Right atrium auricular region (tissue), 2 donors: Measurements from ENCODE around the gene PLEKHG4. TPM values are rescaled to one million over a fixed set of nuclear protein-coding genes. Genes with fewer than 3 reads are reported as not detected.

Source experiments
- DNase-seq: peaks from one replicate; pipeline ENCODE4 v3.0.0-alpha.2; 2019; ENCODE audit warnings: low spot score
- H3K27ac ChIP-seq, 2 donors: fragments of 200-600 bp; sonication (generic); 1 replicate in 1 of 2; 2 replicates in 1 of 2; pipeline ENCODE4 v1.5.1; 2016 to 2019
- H3K27me3 ChIP-seq, 2 donors: fragments of 200-600 bp; sonication (generic); one replicate each; pipeline versions ENCODE4 v1.5.1 to v1.6.0; 2017 to 2019
- H3K36me3 ChIP-seq: fragments of 200-600 bp; sonication (generic); one replicate; pipeline ENCODE4 v1.5.1; 2016
- H3K4me1 ChIP-seq, 2 donors: fragments of 200-600 bp; sonication (generic); one replicate each; pipeline versions ENCODE4 v1.5.1 to v1.6.0; 2017 to 2019
- H3K4me3 ChIP-seq, 2 donors: fragments of 200-600 bp; sonication (generic); 1 replicate in 1 of 2; 2 replicates in 1 of 2; pipeline ENCODE4 v1.5.1; 2017 to 2019; ENCODE audit warnings: mild to moderate bottlenecking in 1 of 2, moderate library complexity in 1 of 2
- H3K9me3 ChIP-seq, 2 donors: fragments of 200-600 bp; sonication (generic); one replicate each; pipeline ENCODE4 v1.5.1; 2019
- total RNA-seq, 2 donors: library from RNA; depleted of rRNA; stranded (reverse); fragments of >200 nt; gene quantifications; one replicate each; pipeline ENCODE4 v1.1.0, GENCODE V29; 2016
- TF ChIP-seq, protein P1 (sequence below), 2 donors: fragments of 200-600 bp; sonication (generic); IDR thresholded peaks; one replicate each; pipeline ENCODE4 v1.5.1; 2019; ENCODE audit warnings: antibody characterized with exemption in 2 of 2

The PLEKHG4 gene
- total RNA-seq, 2 donors from 2014 or later, result 1.1 to 3.9 TPM

DNA sequence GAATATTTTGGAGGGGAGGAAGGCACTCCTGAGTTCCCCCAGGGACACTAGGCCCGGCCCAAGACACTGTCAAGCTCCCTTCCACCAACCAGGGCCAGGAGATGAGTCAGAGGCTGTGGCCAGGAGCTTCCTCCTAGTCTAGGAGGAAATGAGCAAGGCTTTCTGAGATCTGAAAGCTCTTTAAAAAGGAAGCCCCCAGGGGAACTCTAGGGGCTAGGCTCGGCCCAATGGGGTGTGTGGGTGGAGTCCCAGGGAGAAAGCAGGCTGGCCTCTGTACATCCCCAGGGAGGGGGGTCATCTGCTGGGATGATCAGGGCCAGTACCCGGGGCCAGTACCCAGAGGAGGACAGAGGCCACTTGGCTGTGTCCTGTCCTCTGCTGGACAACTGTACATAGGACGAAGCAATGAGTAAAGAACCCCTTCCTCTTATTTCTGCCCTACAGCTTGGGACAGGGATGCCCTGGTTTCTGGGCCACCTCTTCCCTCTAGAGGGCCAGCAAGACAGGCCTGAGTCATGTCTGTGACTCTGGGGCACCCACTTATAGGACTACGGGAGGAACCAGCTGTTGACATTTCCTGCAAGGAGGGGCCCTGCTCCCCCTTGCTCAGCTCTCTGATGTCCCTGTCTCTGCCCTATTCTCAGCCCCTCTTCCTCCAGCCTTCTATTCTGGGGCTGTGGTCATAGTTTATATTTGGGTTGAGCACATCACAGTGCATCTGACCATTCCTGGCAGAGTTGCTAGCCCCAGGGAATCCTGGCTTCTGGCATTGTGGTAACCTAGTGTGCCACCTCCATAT lies 34.7 kb upstream of the PLEKHG4 start:
- no peaks in the 10 kb centered on the region for H3K9me3 ChIP-seq
- TF ChIP-seq, protein P1, sequence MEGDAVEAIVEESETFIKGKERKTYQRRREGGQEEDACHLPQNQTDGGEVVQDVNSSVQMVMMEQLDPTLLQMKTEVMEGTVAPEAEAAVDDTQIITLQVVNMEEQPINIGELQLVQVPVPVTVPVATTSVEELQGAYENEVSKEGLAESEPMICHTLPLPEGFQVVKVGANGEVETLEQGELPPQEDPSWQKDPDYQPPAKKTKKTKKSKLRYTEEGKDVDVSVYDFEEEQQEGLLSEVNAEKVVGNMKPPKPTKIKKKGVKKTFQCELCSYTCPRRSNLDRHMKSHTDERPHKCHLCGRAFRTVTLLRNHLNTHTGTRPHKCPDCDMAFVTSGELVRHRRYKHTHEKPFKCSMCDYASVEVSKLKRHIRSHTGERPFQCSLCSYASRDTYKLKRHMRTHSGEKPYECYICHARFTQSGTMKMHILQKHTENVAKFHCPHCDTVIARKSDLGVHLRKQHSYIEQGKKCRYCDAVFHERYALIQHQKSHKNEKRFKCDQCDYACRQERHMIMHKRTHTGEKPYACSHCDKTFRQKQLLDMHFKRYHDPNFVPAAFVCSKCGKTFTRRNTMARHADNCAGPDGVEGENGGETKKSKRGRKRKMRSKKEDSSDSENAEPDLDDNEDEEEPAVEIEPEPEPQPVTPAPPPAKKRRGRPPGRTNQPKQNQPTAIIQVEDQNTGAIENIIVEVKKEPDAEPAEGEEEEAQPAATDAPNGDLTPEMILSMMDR (IDR thresholded peaks at IDR 0.05), result no peak
- H3K4me1 ChIP-seq, result peaks cover 0 to 84% of the 10 kb centered on the region in 2 donors
- H3K4me3 ChIP-seq, result peak overlapping the region in 1 of 2 donors; percentile 10
- peak overlapping the region; percentile 94 to 95 for H3K27ac ChIP-seq
- H3K27me3 ChIP-seq, result no peaks in the 10 kb centered on the region
- H3K36me3 ChIP-seq, result peaks cover 3% of the 10 kb centered on the region
- DNase-seq, result peak; percentile 84

DNA sequence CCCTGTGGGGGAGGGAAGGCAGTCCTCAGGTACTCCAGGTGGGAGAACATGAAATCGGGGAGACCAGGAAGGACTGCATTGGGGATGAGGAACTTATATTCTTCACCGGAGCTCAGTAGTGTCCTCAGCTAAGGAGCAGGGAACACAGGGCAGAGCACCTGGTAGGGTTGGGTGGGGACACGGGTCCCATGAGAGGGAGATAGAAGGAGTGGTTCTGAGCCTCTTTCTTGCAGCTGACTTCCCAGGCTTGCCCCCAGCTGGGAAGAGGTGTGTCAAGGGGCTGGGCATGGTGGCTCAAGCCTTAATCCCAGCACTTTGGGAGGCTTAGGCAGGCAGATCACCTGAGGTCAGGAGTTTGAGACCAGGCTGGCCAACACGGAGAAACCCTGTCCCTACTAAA lies 34.1 kb upstream of the PLEKHG4 start:
- Histone ChIP-seq H3K27ac (peak overlapping the region; percentile 94 to 95), H3K9me3 (no peaks in the 10 kb centered on the region), H3K27me3 (no peaks in the 10 kb centered on the region), H3K4me1 (peaks cover 0 to 84% of the 10 kb centered on the region in 2 donors), H3K36me3 (no peaks in the 10 kb centered on the region), H3K4me3 (peak overlapping the region; percentile 83 to 94)
- no peak for DNase-seq
- TF ChIP-seq, protein P1 (IDR thresholded peaks at IDR 0.05), result no peak

DNA sequence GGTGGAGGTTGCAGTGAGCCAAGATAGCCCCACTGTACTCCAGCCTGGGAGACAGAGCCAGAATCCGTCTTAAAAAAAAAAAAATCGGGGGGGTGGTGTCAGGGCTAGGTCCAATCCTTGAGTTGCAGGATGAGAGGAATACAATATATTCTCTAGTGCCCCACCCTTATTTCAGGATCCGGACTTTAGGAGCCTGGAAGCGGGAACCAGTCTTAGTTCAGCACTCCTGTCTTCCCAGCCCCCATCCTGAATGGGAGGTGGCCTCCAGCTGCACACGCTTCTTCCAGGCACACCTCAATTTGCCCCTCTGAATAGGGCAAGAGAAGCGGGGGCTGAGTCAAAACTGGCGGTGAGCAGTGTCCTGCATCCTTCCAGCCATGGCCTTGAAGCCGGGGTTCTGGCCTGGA lies 33.7 kb upstream of the PLEKHG4 start:
- peak overlapping the region; percentile 83 to 94 for H3K4me3 ChIP-seq
- TF ChIP-seq, protein P1 (IDR thresholded peaks at IDR 0.05), result no peak
- peaks cover 0 to 79% of the 10 kb centered on the region in 2 donors for H3K4me1 ChIP-seq
- DNase-seq, result no peak
- no peaks in the 10 kb centered on the region for H3K36me3 ChIP-seq
- H3K9me3 ChIP-seq, result no peaks in the 10 kb centered on the region
- peak overlapping the region; percentile 94 to 95 for H3K27ac ChIP-seq
- no peaks in the 10 kb centered on the region for H3K27me3 ChIP-seq

DNA sequence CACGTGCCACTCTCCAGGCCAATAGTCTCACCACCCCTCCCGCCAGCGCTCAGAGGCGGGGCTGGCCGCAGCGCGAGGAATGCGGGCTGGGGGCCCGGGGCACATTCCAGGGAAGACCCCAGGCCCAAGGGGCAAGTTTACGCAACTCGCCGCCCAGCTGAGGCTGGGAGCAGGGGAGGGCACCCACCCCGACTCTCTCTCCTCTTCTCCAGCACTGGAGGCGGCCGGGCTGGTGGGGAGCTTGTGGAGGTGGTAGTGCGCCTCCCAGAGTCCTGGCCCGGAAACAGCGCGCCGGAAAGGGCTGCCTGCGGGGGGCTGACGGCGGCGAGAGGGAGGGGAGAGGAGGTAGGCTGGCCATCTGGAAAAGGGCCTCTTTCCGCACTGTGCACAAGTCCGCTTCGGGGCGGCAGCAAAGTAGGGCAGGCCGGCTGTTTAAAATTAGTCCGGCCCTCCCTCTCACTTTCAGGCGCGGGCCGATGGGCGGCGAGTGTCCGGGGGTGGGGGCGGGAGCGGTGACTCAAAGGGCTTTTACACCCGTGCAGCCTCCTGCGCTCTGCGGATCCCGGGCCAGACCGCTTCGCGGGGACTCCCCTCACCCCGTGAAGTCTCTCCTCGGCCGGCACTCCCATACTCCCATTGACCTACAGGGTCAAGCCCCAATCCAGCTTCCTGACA lies 33.1 kb upstream of the PLEKHG4 start:
- Histone ChIP-seq H3K4me3 (peak overlapping the region; percentile 83 to 94), H3K4me1 (peaks cover 0 to 74% of the 10 kb centered on the region in 2 donors), H3K36me3 (no peaks in the 10 kb centered on the region), H3K9me3 (no peaks in the 10 kb centered on the region), H3K27ac (peak overlapping the region; percentile 94 to 95), H3K27me3 (no peaks in the 10 kb centered on the region)
- TF ChIP-seq, protein P1 (IDR thresholded peaks at IDR 0.05), result peak; percentile 35 to 53
- peak; percentile 78 for DNase-seq

DNA sequence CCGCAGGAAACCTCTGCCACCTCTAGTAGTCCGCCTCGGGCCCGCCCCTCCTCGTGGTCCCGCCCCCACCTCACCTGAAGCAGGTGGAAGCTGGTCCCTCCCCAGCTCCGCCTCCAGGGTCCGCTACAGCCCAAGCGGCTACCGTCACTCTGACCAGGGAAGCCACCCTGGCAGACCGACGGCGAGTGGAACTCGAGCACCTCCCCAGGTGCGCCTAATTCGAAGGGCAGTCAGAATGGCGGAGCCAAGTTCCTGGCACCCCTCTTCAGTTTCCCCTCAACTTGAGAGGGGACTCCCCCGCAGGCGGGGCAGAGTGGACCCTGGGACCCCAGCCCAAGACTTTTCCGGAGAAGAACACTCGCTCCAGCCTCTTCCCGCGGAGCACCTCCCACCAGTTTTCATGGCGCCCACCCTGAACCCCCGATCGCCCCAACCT lies 32.6 kb upstream of the PLEKHG4 start:
- H3K27ac ChIP-seq, result peak overlapping the region; percentile 94 to 95
- TF ChIP-seq, protein P1 (IDR thresholded peaks at IDR 0.05), result no peak
- no peak for DNase-seq
- H3K4me3 ChIP-seq, result peak overlapping the region; percentile 83 to 94
- H3K36me3 ChIP-seq, result no peaks in the 10 kb centered on the region
- peaks cover 0 to 68% of the 10 kb centered on the region in 2 donors for H3K4me1 ChIP-seq
- H3K27me3 ChIP-seq, result no peaks in the 10 kb centered on the region
- H3K9me3 ChIP-seq, result no peaks in the 10 kb centered on the region
